Inflammatory macrophage treated with lipopolysaccharide for 1 hour (primary cell): Measurements from ENCODE around the gene LARP4B.
"Not testable (repeated sequence)": the region's sequence is repeated elsewhere in the genome, so short reads cannot be mapped to it uniquely, and the experiment has no call there.

Experiments
- DNase-seq, 2 donors: peaks; one replicate each; pipeline ENCODE4 v3.0.0-alpha.2; 2020 to 2022

LARP4B gene

DNA sequence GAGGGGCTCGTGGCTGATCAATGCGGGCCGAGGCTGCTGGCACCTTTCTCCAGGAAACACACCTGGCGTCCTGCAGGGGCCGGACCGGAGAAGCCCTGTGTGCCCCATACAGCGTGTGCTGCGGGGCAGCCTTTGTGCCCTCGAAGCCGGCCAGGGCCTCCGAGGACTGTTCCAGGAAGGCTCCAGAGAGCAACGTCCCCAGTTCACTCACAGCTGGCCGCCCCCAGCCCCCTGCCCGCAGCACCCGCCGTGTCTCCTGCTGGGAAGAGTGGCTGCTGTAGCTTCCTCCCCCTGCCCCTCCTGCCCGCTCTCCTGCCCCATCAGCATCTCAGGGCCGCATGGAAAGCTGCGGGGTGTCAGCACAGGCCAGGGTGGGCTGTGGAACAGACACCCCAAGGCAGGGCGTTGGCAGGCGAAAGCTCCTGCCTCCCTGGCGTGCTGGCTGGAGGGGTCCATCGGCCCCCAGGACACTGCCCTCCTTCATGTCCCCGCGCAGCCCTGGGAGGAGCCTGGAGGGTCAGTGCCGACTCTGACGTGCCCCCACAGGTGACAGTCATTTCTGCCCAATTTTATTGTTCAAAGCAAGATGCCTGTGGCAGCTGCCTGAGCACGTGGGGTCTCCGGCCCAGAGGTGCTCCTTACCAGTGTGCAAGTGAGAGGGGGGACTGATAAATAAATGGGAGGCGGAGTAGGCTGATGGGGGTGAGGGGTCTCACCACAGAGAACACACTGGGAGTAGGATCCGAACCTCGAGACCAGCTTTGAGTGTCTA is 146.2 kb downstream of the LARP4B start:
- DNase-seq, result no peak

DNA sequence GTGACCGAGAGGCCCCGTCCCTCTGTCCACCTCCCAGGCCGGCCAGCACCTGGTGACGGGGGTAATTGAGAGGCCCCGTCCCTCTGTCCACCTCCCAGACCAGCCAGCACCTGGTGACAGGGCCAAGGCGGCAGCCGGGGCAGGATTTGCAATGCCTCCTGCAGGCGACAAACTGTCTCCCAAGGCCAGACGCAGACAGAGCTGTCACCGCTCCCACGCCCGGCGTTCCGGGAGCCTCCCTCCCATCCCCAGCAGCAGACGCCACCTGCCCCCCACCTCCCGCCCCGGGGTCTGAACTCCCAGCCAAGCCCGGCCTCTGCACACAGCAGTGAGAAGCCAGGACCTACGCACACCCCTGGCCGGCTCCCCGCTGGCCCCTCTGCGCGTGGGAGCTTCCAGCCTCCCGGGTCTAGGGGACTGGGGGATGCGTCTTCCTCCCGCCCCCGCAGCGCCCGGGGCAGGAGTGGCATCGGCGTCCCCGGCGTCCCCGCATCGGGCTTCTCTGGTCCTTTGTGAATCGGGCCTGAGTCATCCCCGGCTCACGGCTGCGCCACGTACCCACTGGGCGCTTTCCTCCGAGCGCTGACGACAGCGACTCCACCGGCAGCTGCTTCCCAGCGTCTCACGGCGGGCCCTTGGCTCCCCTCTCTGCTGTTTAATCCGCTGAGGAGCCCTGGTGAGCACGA is 147.0 kb downstream of the LARP4B start:
- peak in 1 of 2 donors; percentile 6 for DNase-seq

DNA sequence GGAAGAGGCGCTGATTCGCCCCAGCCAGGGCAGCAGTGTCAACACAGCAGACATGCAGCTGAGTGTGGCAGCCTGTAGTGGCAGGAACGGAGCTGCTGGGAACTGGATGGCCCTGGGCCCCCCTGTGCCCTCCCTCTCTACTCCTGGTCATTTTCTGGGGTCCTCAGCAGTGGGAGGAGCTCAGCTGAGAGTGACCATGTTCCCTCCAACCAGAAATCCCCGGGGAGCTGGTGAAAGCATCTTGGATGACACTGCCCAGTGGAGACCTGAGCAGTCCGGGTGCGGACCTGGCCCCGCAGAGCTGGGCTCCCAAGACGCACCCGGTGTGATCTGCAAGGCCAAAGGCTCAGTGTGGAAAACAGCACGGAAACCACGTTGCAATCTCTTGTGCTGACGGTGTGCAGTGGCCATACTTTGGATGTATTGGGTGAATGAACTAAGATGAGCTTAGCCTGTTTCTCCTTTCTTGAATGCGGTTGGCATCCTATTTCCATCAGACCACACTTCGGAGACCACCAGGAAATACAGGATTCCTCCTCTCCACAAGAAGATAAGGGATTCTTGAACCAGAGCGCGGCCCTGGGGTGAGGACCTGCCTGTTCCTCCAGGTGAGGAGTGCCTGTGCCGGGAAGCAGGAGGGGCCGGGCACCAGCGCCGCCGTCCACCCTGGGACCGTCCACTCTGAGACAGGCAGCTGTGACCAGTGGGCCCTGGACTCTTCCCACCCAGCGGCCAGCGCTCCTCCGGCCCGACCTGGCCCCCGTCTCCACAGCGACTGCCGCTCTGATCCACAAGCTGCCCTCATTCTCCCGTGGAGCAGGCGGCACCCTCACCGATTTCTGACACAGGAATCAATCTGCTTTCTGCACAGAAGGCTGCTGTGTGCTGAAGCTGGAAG is 148.5 kb downstream of the LARP4B start:
- no peak for DNase-seq

DNA sequence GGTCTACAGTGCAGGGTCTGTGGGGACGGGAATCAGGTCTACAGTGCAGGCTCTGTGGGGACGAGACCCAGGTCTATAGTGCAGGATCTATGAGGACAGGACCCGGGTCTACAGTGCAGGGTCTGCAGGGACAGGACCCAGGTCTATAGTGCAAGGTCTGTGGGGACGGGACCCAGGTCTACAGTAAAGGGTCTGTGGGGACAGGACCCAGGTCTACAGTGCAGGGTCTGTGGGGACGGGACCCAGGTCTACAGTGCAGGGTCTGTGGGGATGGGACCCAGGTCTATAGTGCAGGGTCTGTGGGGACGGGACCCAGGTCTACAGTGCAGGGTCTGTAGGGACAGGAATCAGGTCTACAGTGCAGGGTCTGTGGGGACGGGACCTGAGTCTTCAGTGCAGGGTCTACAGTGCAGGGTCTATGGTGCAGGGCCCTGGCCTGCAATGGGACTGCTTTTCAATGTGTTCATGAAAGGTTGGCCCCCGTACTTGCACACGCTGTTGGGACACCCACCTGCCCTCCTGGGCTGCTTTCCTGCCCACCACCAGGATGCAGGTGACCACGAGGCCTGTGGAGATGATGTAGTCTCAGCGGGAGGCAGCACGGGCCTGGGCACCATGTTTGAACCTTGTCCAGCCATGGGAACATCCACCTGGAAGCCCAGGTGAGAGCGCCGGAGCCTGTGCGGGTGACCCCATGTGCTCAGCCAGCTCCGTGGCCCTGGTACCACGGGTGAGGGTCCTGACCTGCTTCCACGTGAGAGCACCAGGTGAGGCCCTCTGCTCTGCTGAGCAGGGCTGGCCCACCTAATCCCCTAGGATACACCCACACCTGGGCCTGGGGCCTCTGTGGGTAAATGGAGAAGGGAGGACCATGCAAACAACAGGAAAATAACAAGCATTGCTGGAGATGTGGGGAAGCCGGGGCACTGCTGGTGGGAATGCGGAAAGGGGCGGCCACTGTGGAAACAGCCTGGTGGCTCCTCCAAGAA is 150.7 kb downstream of the LARP4B start:
- no peak for DNase-seq

DNA sequence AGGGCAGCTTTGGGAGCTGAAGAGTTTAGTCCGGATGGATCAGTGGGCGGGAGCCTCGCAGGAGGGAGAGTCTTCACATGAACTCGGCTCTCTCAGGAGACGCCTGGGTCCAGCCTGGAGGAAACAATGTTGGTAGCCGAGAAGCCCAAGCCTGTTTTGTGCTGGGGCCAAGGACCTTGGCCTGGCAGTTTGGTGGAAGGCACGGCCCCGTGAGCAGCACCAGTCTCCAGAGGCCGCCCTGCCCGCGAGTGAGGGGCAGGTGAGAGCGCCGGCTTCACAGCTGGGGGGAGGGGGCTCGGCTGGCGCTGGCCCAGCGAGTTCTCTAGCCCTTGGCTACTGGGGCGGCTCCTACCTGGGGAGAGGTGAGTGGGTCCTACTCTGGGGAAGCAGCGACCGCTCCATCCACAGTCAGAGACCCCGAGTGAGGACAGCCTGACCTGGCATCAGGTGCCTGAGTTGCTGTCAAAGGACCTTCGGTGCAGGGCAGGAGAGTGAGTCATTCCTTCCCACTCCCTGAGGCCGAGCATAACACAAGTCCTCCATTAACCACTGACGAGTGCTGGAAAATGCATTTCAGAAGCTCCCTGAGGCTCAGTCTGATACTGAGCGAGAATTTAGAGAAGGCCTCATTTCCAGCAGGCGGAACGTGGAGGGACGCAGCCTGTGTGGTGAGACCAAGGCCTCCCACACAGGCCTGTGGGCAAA is 152.7 kb downstream of the LARP4B start:
- no peak for DNase-seq

DNA sequence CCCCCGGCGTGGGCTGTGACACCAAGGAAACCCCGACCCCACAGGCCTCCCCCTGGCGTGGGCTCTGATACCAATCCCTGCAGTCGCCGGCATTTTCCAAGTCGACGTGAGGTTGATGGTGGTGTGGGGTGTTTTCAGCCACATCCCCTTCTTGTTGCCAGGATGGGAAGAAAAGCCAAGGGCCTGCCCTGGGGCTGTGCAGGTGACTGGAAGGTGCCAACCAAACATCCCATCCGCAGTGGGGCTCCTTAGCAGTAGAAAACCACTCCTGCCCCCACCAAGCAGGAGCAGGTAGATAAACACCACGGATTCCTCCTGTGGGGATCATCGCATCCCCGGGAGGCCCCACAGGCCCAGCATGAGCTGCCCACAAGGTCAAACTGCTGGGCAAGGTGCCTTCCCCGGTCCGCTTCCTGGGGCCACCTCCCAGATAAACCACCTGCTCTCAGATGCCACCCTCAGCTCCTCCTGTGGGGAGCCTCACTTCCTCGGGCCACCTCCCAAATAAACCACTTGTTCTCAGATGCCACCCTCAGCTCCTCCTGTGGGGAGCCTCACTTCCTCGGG is 153.5 kb downstream of the LARP4B start:
- DNase-seq, result no peak

DNA sequence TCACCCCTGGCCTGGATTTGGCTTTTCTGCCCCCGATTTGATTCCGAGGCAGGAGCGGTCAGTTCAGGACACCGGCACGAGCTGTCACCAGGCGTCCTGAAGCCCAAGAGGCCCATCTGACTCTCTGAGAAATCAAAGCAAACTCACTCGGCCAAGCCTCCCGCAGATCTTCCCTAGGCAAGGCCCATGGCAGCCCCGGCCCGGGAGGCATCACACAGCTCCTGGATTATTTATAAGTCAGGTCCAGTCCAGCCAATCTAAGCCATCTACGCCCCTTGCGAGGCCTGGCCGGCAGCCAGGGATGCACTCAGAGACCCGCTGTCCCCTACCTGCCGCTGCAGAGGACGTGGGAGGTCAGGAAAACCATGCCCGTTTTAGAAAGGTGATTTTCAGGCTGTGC is 154.7 kb downstream of the LARP4B start:
- no peak for DNase-seq

DNA sequence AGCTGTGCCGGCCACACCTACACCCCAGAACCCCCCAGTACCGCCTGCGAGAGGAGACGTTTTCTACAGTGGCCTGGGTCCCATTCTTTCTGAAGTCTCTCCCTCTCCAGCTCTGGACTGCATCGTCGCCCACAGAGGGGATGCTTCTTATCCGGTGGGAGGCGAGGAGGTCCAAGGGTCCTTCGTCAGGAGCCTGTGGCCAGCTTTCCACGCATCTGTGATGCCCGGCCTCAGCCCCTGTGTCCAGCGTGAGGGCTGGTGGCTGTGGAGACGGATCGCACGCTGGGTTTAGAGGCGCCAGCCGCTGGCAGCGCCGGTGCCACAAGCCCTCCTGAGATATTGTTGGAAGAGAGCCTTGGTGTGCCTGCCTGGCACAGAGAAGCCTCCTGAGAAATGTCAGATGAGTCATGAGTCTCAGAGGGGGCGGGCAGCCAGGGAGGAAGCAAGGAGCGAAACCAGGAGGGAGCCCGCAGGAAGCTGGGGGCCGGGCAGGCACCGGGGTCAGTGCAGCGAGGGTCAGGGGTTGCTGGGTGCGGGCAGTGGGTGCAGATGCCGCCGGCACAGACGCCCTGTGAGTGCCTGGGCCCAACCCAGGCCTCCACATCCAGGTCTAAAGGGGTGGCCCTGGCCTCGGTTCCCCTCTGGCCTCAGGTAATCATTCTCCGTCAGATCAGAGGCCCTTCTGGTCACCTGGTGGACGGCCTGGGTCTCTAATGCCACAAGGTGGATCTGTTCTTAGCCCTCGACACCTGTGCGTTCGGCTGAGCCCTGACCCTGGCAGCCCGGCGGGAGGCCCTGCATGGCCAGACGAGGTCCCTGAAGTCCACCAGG is 156.0 kb downstream of the LARP4B start:
- DNase-seq, result peak in 1 of 2 donors; percentile 6

DNA sequence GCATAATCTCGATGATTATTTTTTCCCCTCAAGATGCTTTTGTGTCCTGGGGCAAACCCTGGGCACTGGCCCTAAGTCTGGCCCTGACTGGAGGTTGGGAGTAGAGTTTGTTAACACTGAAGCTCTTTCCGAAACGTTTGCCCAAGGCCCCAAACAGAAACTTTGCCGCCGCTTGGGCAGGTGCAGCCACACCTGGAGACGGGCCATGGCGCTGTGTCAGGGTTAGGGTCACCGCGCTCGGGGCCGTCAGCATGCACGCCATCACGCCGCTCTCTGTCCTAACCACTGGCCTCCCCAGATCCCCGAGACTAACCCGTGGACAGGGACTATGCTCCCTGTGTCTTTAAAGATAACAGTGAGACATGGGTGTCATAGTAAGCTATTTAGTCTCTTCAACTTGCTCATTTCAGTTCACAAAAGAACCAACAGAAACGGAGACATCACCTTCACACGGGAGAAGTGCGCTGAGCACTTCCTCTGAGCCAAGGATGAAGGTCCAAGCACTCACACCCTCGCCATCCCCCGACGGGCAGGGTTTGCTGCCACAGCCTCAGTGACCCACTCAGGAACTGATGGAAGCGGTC is 156.8 kb downstream of the LARP4B start:
- DNase-seq, result no peak

DNA sequence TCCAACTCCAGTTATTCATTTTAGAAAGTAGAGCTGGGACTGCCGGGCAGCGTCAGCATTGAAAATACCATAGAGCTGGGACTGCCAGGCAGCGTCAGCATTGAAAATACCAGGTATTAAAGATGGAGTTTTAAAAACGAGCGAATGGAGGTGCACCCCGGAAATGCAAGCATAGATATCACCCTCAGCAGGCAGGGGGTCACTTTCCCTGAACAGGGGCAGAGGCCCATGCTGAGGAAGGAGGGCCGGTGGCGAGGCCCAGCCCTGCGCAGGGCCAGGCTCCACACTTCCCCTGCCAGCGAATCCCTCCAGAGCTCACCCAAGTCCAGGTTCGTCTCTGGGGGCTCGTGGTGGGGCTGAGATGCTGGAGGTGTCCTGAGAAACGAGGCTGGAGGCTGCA is 157.3 kb downstream of the LARP4B start:
- no peak for DNase-seq

DNA sequence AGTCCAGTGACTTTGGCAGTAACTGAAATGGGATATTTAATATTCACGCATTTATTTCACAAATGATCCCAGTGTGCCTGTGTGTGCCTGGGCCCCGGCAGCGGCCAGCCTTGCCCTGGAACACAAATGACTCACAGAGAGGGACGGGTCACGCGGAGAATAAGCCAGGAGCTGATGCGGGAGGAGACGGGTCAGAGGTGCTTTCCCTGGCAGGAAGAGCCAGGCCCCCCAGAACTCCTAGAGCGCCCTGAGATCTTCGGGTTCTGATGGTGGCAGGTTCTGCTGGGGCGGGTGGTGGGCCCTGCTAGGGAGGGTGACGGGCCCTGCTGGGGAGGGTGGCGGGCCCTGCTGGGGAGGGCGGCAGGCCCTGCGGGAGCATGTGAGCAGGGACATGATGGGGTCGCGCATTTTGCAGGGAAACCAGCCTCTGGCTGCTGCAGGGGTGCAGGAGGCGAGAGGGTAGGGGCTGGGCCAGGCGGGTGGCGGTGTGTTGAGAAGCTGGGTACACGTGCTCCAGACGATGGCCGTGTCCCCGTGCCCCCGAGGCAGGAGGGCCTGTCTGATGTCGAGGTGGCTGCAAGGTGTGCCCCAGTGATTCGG is 157.8 kb downstream of the LARP4B start:
- no peak for DNase-seq

DNA sequence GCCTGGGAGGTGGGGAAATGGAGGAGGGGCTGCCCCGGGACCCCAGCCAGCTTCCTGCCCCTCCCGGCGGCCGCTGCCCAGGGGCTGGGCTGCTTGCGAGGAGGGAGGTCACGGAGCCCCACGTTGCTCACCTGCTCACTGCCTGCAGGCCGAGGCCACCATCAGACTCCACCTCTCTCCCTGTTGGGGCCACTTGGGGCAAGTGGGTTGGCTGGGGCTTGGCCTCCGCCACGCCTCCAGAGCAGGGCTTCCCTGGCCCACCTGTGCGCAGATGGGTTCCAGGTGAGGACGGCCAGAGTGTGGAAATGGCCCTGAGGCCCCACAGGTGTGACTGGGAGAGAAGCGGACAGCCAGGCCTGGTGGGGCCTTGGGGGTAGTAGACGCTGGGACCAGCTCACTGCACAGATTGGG is 159.3 kb downstream of the LARP4B start:
- no peak for DNase-seq

DNA sequence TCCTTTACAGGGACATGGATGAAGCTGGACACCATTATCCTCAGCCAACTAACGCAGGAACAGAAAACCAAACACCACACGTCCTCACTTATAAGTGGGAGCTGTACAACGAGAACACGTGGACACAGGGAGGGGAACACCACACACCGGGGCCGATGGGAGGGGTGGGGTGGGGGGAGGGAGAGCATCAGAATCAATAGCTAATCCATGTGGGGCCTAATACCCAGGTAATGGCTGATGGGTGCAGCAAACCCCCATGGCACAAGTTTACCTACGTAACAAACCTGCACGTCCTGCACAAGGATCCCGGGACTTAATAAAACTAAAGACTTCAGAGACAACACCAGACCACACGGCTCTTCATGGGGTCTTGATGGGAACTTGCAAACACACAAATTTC is 159.9 kb downstream of the LARP4B start:
- no peak for DNase-seq

DNA sequence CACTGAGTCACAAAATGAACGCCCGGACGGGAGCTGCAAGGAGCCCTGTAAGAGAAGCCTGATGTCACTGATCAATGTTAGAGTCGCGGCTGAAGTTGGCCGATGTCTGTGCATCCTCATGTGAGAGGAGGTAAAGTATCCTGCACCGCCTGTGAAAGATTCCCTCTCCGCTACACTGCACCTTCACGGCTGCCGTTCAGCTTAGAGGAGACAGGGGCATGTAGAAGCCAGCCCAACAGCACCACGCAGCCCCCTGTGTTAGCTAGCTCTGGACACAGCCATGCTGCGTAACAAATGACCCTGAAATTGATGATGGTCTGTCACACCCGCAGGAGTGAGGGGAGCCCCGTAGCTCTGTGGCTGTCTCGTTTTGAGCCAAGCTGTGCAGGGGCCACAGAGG is 160.5 kb downstream of the LARP4B start:
- no peak for DNase-seq

DNA sequence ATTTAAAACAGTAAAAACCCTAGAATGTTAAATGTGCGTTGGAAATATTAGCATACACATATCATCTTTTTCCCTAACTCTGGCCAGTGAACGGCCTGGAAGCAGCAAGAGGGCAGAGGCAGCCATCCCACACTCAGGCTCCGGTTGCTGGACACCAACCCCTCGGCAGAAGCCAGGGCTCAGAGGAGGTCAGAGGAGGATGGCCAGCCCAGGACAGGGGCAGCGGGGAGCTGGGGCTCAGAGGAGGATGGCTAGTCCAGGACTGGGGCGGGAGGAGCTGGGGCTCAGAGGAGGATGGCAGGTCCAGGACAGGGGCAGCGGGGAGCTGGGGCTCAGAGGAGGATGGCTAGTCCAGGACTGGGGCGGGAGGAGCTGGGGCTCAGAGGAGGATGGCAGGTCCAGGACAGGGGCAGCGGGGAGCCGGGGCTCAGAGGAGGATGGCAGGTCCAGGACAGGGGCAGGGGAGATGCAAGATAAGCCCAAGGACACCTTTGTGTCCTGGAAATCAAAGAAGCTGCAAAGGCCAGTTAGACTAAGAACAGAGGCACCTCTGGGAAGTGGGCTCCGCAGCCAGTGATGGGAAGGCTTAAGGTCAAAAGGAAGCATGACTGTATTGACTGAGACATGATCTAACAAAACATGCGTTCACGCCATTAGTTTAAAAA is 161.3 kb downstream of the LARP4B start:
- DNase-seq, result not testable (repeated sequence)

DNA sequence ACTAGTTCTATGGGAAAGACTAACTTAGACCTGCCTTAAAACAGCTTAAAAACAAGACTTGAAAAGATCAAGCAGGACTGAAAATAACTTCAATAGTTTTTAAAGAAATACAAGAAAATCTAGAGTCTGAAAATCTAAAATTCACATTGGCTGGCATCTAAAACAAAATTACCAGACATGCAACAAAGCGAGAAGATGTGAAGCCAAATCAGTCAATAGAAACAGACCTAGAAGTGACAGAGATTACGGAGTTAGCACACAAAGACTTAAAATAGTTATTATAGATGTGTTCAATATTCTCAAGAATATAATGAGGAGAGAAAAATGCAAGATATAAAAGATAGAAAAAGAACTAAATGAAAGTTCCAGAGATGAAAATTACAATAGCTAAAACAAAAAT is 163.7 kb downstream of the LARP4B start:
- no peak for DNase-seq

DNA sequence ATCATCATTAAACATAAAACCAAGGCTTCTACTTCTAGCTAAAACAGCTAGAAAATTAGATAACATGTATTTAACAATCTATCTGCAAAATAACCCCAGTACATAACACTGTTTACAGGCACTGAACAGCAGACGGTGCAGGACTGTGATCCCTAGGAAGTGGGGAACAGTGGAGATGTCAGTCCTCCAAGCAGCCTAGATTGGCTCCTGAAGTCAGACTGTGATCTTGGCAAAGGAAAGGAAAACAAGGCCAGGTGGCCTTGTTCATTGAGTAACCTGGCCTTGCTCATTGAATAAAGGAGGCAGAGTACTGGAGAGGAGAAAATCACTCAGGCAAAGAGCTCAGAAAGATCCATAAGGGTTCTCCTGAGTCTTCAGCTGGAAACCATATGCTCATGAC is 164.3 kb downstream of the LARP4B start:
- DNase-seq, result no peak

DNA sequence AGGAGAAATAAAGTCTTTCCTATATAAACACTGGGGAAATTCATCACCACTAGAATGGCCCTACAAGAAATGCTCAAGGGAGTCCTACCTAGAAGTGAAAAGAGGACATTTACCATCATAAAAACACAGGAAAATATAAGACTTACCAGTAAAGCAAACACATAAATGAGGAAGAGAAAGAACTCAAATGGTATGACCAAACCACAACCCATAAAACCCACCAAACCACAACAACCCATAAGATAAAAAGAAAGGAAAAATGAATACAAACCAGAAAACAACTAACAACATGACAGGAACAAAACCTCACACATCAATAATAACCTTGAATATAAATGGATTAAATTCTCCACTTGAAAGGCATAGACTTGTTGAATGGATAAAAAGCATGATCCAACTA is 170.1 kb downstream of the LARP4B start:
- no peak for DNase-seq

DNA sequence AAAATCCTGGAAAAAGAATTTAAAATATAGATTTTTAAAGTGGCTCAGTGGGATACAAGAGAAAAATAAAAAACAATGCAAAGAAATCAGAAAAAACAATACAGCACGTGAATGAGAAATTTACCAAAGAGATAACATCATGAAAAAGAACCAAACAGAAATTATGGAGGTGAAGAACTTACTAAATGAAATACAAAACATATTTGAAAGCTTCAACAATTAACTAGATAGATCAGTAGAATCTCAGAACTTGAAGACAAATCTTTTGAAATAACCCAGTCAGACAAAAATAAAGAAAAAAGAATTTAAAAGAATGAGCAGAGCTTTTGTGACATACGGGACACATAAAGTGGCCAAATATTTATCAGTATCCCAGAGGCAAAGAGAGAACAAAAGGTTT is 170.9 kb downstream of the LARP4B start:
- no peak for DNase-seq
